ENCODE data around the gene LHFPL3.
"Not testable (repeated sequence)": the region's sequence is repeated elsewhere in the genome, so short reads cannot be mapped to it uniquely, and the experiment has no call there.

LHFPL3 gene

GRCh38 chr7:104328296-104328969 lies at the start of gene LHFPL3:
Gene LHFPL3 (plus strand): TSS chr7:104328603.
- DNase-seq (ENCODE audit: low read depth in 2 of 2): no peak

GRCh38 chr7:104281685-104282084 lies 46.7 kb upstream of the LHFPL3 start:
- DNase-seq (ENCODE audit: low read depth in 2 of 2): not testable (repeated sequence)

GRCh38 chr7:104286839-104287238 lies 41.6 kb upstream of the LHFPL3 start:
- no peak for DNase-seq (ENCODE audit: low read depth in 2 of 2)

- no peak for DNase-seq (ENCODE audit: low read depth in 2 of 2)
These were observed 40.3 kb upstream of the LHFPL3 start for GRCh38 chr7:104288137-104288536.

DNA sequence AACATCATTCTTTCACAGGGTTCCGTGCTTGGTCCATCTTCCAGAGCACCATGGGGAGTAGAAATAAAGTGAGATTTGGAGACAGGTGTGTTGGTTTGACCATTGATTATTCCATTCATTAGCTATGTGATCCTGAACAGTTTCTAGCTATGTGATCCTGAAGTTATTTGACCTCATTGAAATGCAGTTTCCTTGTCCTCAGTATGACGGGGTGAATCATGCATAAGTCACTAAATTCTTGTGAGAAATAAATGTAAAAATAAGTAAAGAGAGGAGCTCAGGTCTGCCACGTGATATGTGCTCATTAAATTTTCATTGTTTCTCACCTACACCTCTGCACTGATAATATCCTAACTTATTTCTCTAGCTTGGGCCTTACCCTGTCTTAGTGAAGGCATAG lies 34.1 kb upstream of the LHFPL3 start:
- no peak for DNase-seq (ENCODE audit: low read depth in 2 of 2)

- no peak for DNase-seq (ENCODE audit: low read depth in 2 of 2)
These were observed 32.1 kb upstream of the LHFPL3 start for GRCh38 chr7:104296266-104296665.

GRCh38 chr7:104296900-104297299 lies 31.5 kb upstream of the LHFPL3 start:
- no peak for DNase-seq (ENCODE audit: low read depth in 2 of 2)

- DNase-seq (ENCODE audit: low read depth in 2 of 2): no peak
These were observed 29.1 kb upstream of the LHFPL3 start for GRCh38 chr7:104299323-104299722.

DNA sequence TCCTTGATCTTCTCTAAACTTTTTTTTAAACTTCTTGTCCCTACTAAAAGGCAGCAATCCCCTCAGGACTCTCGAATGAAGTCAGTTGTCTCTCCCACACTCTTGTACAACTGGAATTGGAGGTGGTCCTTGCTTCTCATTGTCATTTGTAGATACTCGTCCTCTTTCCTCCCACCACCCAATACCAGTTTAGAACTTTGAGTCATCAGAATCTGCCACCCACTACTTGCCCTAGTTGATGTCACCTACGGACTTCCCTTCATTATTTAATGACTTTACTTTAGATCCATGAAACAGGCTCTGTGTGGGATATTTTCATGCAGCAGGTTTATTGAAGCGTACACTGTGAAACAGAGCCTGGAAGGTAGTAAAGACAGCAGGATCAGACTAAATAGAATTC lies 28.6 kb upstream of the LHFPL3 start:
- no peak for DNase-seq (ENCODE audit: low read depth in 2 of 2)

DNA sequence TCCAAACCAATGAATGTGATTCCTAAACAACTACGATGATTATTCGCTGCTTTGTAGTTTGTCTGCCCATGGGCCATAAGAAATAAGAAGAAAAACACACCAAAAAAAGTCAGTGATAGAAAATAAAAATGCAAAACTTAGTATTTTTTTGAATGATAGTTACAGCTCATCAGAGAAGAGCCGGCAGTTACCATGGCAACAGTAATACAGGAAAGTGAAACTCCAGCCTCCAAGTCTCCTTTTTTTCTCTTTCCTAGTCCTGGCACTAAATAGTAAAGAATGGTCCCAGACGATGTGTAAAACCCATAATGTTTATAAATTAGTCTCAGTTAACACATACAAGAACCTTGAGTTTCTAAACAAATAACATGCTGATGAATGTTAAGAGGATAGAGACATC lies 21.6 kb upstream of the LHFPL3 start:
- no peak for DNase-seq (ENCODE audit: low read depth in 2 of 2)

DNA sequence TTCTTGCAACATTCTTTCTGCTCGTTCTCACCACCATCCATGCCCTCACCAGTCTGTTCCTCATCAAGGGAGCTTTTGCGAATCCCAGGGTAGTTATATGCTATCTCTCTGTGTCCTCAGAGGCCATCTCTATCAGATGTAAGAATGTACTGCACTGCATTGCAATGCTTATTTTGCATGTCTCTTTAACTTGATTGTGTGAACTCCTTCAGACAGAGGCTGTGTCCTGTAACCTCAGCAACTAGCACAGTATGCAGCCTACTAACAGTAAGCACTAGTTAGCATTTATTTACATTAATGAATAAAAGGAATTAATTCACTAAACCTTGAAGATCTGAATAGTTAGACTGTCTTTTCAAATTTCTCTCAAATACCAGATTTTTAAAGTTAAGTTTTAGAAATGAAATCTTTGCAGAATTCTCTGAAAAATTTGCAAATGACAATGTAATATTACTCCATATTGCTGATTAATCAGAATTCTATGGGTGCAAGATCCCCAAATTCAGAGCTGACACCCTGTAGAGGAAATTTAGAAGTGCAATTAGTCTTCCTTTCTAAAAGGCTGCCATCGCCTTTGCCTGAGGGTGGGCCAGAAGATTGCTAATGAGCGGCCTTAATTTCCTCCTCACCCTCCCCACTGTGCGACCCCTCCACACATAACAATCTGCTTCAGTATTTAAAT lies 10.3 kb upstream of the LHFPL3 start:
- no peak for DNase-seq (ENCODE audit: low read depth in 2 of 2)

GRCh38 chr7:104327534-104327933 lies 869 bp upstream of the LHFPL3 start:
- DNase-seq (ENCODE audit: low read depth in 2 of 2): no peak

GRCh38 chr7:104327938-104328295 lies 486 bp upstream of the LHFPL3 start:
- no peak for DNase-seq (ENCODE audit: low read depth in 2 of 2)

DNA sequence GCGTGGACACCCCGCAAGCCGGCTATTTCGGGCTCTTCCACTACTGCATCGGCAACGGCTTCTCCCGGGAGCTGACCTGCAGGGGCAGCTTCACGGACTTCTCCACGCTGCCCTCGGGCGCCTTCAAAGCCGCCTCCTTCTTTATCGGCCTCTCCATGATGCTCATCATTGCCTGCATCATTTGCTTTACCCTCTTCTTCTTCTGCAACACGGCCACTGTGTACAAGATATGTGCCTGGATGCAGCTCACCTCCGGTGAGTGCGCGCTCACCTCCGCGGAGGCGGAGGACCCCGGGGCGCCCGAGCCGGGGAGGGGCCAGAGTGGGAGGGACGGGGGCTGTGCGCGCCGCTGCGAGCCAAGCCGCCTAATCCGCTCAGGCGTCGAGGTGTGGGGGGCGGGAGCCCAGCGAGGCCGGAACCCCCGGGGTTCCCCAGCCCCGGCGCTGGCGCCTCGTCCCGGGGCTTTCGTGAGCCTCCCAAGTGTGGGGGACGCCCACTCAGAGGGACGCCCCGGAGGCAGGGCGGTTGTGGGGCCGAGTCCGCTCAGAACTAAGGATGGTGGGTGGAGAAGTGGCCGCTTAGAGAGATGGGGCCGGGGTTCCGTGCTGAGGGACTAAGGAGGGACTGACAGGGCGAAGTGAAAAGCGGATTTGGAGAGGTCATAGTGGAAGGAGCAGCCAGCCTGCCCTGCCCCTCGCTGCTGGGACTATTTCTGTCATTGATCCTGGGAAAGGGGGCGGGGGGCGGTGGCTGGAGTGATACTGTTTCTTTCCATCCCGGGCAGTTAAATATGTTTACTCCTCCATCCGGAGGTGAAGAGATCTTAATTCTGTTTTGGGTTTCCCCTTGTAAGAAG lies 795 bp downstream of the LHFPL3 start:
- DNase-seq (ENCODE audit: low read depth in 2 of 2): no peak

GRCh38 chr7:104341546-104341945 lies 13.1 kb downstream of the LHFPL3 start:
- no peak for DNase-seq (ENCODE audit: low read depth in 2 of 2)

- no peak for DNase-seq (ENCODE audit: low read depth in 2 of 2)
These were observed 24.3 kb downstream of the LHFPL3 start for GRCh38 chr7:104352736-104353135.

DNA sequence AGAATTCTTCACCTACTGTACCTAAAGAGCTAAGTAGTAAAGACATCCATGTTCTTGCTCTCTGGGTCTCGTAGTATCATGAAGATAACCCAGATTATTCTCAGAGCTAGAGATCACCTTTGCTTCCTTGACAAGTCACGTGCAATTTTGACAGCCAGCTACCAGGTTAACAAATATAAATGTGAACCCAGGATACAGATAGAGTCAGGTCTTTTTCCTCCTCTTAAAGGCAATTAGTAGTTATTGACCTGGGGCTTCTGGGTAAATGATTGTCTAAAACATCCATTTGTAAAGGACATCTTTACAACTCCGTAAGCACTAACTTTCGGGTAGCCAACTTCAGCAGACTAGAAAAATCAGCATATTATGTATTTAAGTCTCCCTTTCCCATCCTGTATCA lies 28.8 kb downstream of the LHFPL3 start:
- no peak for DNase-seq (ENCODE audit: low read depth in 2 of 2)

- no peak for DNase-seq (ENCODE audit: low read depth in 2 of 2)
These were observed 30.2 kb downstream of the LHFPL3 start for GRCh38 chr7:104358446-104359132.

DNA sequence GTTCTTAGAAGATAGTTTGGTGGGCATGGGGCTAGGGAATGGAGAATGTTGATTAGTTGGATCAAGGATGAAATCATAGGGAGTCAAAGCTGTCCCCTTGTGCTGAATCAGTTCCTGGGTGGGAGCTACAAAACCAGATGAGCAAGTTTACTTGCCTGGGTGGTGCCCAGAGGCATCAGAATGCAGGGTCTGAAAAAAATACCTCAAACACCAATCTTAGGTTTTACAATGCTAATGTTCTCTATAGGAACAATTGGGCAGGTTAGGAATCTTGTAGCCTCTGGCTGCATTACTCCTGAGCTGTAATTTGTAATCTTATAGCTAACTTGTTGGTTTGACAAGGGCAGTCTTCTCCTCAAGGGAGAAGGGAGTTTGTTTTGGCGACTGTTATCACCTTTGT lies 34.4 kb downstream of the LHFPL3 start:
- no peak for DNase-seq (ENCODE audit: low read depth in 2 of 2)

DNA sequence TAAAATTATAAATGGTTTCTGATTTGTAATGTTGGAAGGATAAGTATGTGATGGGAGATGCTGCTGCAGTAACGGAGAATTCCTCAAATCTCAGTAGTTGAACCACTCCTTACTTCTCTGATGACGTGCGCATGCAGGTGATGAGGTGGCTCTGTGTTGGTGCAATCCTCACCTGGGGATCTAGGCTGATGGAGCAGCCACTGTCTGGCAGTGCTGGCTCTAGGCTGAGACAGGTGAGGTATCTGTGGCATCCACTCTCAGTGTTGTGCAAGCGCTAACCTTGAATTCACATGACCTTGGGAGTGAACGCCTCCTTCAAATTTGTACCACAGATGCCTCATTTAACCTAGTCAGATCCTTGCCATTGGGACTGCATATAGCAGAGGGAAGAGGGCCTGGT lies 35.0 kb downstream of the LHFPL3 start:
- DNase-seq (ENCODE audit: low read depth in 2 of 2): no peak

- no peak for DNase-seq (ENCODE audit: low read depth in 2 of 2)
These were observed 38.0 kb downstream of the LHFPL3 start for GRCh38 chr7:104366390-104366789.

DNA sequence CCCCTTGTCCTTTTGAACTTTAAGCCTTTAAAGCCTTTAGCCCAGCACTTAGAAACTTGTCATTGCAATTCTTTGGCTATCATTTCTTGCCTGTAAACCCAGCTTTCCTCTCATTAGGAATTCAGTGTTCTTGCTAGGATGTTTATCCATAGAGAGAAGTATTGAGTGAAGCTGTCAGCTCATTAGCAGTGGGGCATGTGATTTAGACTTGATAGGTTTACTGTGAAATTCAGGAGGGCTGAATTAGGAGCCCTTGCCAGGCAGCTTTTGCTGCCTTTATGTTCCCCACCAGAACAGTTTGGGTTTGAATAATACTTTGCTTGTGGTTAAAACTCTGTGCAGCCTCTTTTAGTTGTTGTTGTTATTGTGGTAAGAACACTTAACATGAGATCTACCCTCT lies 39.5 kb downstream of the LHFPL3 start:
- DNase-seq (ENCODE audit: low read depth in 2 of 2): no peak

Data from stimulated activated CD8-positive, alpha-beta memory T cell treated with anti-CD3 and anti-CD28 coated beads, Interleukin-15, amount 100 ng/mL, for 4 hours (primary cell).